ENCODE data around the gene DSG2.
A peak's percentile ranks its signal among the peaks of the same experiment; 100 is the strongest.
"Not testable (repeated sequence)": the region's sequence is repeated elsewhere in the genome, so short reads cannot be mapped to it uniquely, and the experiment has no call there.

Gene DSG2

GRCh38 chr18:31497836-31498573 is at the start of gene DSG2:
TSS of gene DSG2 (plus strand) at chr18:31498177. CDS start at chr18:31498252, 75 bp downstream.
- peak in 1 of 2 experiments; percentile 19 for DNase-seq

GRCh38 chr18:31450409-31450808 is 47.6 kb upstream of the DSG2 start:
- no peak for DNase-seq

- no peak for DNase-seq
Measured at GRCh38 chr18:31451625-31452024, 46.4 kb upstream of the DSG2 start.

GRCh38 chr18:31454066-31454708 is 43.8 kb upstream of the DSG2 start:
- DNase-seq = no peak

GRCh38 chr18:31469629-31470028 is 28.3 kb upstream of the DSG2 start:
- no peak for DNase-seq

- no peak for DNase-seq
Measured at GRCh38 chr18:31478688-31479087, 19.3 kb upstream of the DSG2 start.

- no peak for DNase-seq
Measured at GRCh38 chr18:31482051-31482450, 15.9 kb upstream of the DSG2 start.

- DNase-seq = no peak
Measured at GRCh38 chr18:31483396-31483795, 14.6 kb upstream of the DSG2 start.

GRCh38 chr18:31484461-31484860 is 13.5 kb upstream of the DSG2 start:
- DNase-seq = no peak

GRCh38 chr18:31486165-31486564 is 11.8 kb upstream of the DSG2 start:
- DNase-seq = no peak

- DNase-seq = no peak
Measured at GRCh38 chr18:31487246-31488015, 10.5 kb upstream of the DSG2 start.

GRCh38 chr18:31489311-31489710 is 8.7 kb upstream of the DSG2 start:
- DNase-seq = no peak

- DNase-seq = no peak
Measured at GRCh38 chr18:31490387-31490786, 7.6 kb upstream of the DSG2 start.

GRCh38 chr18:31490833-31491232 is 7.1 kb upstream of the DSG2 start:
- no peak for DNase-seq

GRCh38 chr18:31491586-31491985 is 6.4 kb upstream of the DSG2 start:
- no peak for DNase-seq

- DNase-seq = no peak
Measured at GRCh38 chr18:31492671-31493070, 5.3 kb upstream of the DSG2 start.

- no peak for DNase-seq
Measured at GRCh38 chr18:31493171-31493570, 4.8 kb upstream of the DSG2 start.

GRCh38 chr18:31493941-31494340 is 4.0 kb upstream of the DSG2 start:
- DNase-seq = no peak

GRCh38 chr18:31494705-31495244 is 3.2 kb upstream of the DSG2 start:
- DNase-seq = not testable (repeated sequence)

- DNase-seq = no peak
Measured at GRCh38 chr18:31497404-31497835, 557 bp upstream of the DSG2 start.

- DNase-seq = no peak
Measured at GRCh38 chr18:31498574-31499524, 872 bp downstream of the DSG2 start.

- no peak for DNase-seq
Measured at GRCh38 chr18:31500051-31500688, 2.2 kb downstream of the DSG2 start.
